ENCODE results near the gene ACSS2.

The ACSS2 gene

DNA sequence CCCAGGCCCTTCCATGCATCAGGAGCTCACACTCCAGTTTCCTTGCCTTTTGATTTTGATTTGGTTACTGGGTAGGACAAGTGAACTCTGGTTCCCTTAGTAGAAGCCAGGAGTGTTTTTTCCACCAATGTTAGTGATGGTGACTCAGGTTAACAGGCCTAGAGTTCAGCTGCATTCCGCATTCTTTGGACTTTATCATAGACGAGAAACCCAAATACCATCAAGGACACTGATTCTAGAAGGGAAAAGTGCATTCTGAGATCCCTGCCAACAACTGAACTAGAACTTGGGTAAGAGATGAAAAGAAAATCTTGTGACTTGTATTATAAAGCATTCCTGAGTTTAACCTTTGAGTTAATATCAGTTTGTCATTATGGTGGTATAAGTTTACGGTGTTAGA is 70.2 kb downstream of the ACSS2 start:
- no peak overlapping the region for H2AFZ ChIP-seq (ENCODE audit: low read depth, low read length)
- no peak for DNase-seq
- H4K8ac ChIP-seq (ENCODE audit: low read length), result no peak overlapping the region
- no peak overlapping the region for H4K91ac ChIP-seq (ENCODE audit: low read length)
- H3K9me3 ChIP-seq (ENCODE audit: control insufficient read depth, low read length), result no peaks in the 10 kb centered on the region
- H3K4ac ChIP-seq (ENCODE audit: low read depth in 1 of 2, low read length in 2 of 2), result no peak overlapping the region
- no peak overlapping the region for H3K18ac ChIP-seq (ENCODE audit: low read depth in 1 of 2, low read length in 2 of 2)
- H2AK5ac ChIP-seq (ENCODE audit: low read length, severe bottlenecking), result peak overlapping the region; percentile 83
- H3K4me2 ChIP-seq (ENCODE audit: low read length, poor library complexity, severe bottlenecking), result no peak overlapping the region
- no peak overlapping the region for H2BK120ac ChIP-seq (ENCODE audit: low read depth, low read length)
- peaks cover 19% of the 10 kb centered on the region for H3K4me1 ChIP-seq (ENCODE audit: control insufficient read depth, insufficient read depth, low read depth, low read length)
- peak overlapping the region; percentile 66 for H2BK5ac ChIP-seq (ENCODE audit: low read depth, low read length, poor library complexity, severe bottlenecking)
- no peak overlapping the region for H3K9ac ChIP-seq (ENCODE audit: low read length)
- peak overlapping the region; percentile 98 for H3K27ac ChIP-seq (ENCODE audit: low read length, poor library complexity, severe bottlenecking)
- no peak overlapping the region for H2BK12ac ChIP-seq (ENCODE audit: low read length in 2 of 2)
- H3K79me1 ChIP-seq (replicated peaks; ENCODE audit: low read length, poor library complexity, severe bottlenecking), result peaks cover 12% of the 10 kb centered on the region
- no peak overlapping the region for H3K4me3 ChIP-seq (ENCODE audit: insufficient read depth in 1 of 2, low read depth in 1 of 2, low read length in 2 of 2)
- peaks cover 20 to 82% of the 10 kb centered on the region in 2 experiments for H3K36me3 ChIP-seq (ENCODE audit: control insufficient read depth in 1 of 2, insufficient read depth in 2 of 2, low read depth in 1 of 2, low read length in 2 of 2)
- WGBS, result 100% methylated on average over 2 of the region's 3 CpGs
- H3K14ac ChIP-seq (ENCODE audit: low read length in 2 of 2), result no peak overlapping the region
- H3K27me3 ChIP-seq (ENCODE audit: control insufficient read depth in 1 of 2, insufficient read depth in 1 of 2, low read length in 2 of 2), result no peaks in the 10 kb centered on the region
- H3K23ac ChIP-seq (ENCODE audit: low read length in 2 of 2), result no peak overlapping the region
- H2BK15ac ChIP-seq (ENCODE audit: low read depth, poor library complexity, severe bottlenecking), result no peak overlapping the region

DNA sequence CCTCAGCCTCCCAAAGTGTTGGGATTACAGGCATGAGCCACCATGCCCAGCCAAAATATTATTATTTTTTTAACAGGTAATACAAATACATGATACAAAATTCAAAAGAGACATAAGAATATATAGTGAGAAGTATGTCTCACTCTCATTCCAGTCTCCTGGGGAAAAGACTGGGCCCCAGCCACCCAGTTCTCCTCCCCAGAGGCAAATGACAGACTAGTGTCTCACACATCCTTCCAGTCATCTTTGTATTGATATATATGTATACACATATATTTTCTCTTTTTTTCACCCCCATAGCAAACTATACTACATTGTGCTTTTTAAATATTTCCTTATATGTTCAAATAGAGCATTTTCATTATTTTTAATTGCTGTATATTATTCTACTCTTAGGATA is 70.9 kb downstream of the ACSS2 start:
- Histone ChIP-seq H3K4me2 (ENCODE audit: low read length, poor library complexity, severe bottlenecking) (no peak overlapping the region), H4K8ac (ENCODE audit: low read length) (no peak overlapping the region), H3K18ac (ENCODE audit: low read depth in 1 of 2, low read length in 2 of 2) (no peak overlapping the region), H2BK15ac (ENCODE audit: low read depth, poor library complexity, severe bottlenecking) (no peak overlapping the region), H3K4me1 (ENCODE audit: control insufficient read depth, insufficient read depth, low read depth, low read length) (peaks cover 19% of the 10 kb centered on the region), H3K14ac (ENCODE audit: low read length in 2 of 2) (no peak overlapping the region), H3K79me1 (replicated peaks; ENCODE audit: low read length, poor library complexity, severe bottlenecking) (peaks cover 12% of the 10 kb centered on the region), H3K36me3 (ENCODE audit: control insufficient read depth in 1 of 2, insufficient read depth in 2 of 2, low read depth in 1 of 2, low read length in 2 of 2) (peaks cover 14 to 77% of the 10 kb centered on the region in 2 experiments), H2AK5ac (ENCODE audit: low read length, severe bottlenecking) (peak overlapping the region; percentile 85), H2AFZ (ENCODE audit: low read depth, low read length) (no peak overlapping the region), H2BK120ac (ENCODE audit: low read depth, low read length) (no peak overlapping the region), H3K9ac (ENCODE audit: low read length) (peak overlapping the region; percentile 64), H2BK12ac (ENCODE audit: low read length in 2 of 2) (no peak overlapping the region), H3K4ac (ENCODE audit: low read depth in 1 of 2, low read length in 2 of 2) (no peak overlapping the region), H3K27ac (ENCODE audit: low read length, poor library complexity, severe bottlenecking) (peak overlapping the region; percentile 76), H4K91ac (ENCODE audit: low read length) (no peak overlapping the region), H3K23ac (ENCODE audit: low read length in 2 of 2) (no peak overlapping the region), H3K9me3 (ENCODE audit: control insufficient read depth, low read length) (no peaks in the 10 kb centered on the region), H3K27me3 (ENCODE audit: control insufficient read depth in 1 of 2, insufficient read depth in 1 of 2, low read length in 2 of 2) (no peaks in the 10 kb centered on the region), H2BK5ac (ENCODE audit: low read depth, low read length, poor library complexity, severe bottlenecking) (no peak overlapping the region), H3K4me3 (ENCODE audit: insufficient read depth in 1 of 2, low read depth in 1 of 2, low read length in 2 of 2) (no peak overlapping the region)
- no peak for DNase-seq

GRCh38 chr20:34948030-34948429 is 71.6 kb downstream of the ACSS2 start:
- Histone ChIP-seq H2AFZ (ENCODE audit: low read depth, low read length) (no peak overlapping the region), H3K27me3 (ENCODE audit: control insufficient read depth in 1 of 2, insufficient read depth in 1 of 2, low read length in 2 of 2) (no peaks in the 10 kb centered on the region), H3K4me2 (ENCODE audit: low read length, poor library complexity, severe bottlenecking) (no peak overlapping the region), H3K9ac (ENCODE audit: low read length) (peak overlapping the region; percentile 64), H2BK120ac (ENCODE audit: low read depth, low read length) (no peak overlapping the region), H3K14ac (ENCODE audit: low read length in 2 of 2) (no peak overlapping the region), H3K36me3 (ENCODE audit: control insufficient read depth in 1 of 2, insufficient read depth in 2 of 2, low read depth in 1 of 2, low read length in 2 of 2) (peaks cover 8 to 70% of the 10 kb centered on the region in 2 experiments), H2AK5ac (ENCODE audit: low read length, severe bottlenecking) (no peak overlapping the region), H4K91ac (ENCODE audit: low read length) (no peak overlapping the region), H3K79me1 (replicated peaks; ENCODE audit: low read length, poor library complexity, severe bottlenecking) (peaks cover 5% of the 10 kb centered on the region), H2BK15ac (ENCODE audit: low read depth, poor library complexity, severe bottlenecking) (no peak overlapping the region), H3K4me1 (ENCODE audit: control insufficient read depth, insufficient read depth, low read depth, low read length) (peaks cover 19% of the 10 kb centered on the region), H2BK12ac (ENCODE audit: low read length in 2 of 2) (no peak overlapping the region), H3K23ac (ENCODE audit: low read length in 2 of 2) (no peak overlapping the region), H3K18ac (ENCODE audit: low read depth in 1 of 2, low read length in 2 of 2) (no peak overlapping the region), H3K27ac (ENCODE audit: low read length, poor library complexity, severe bottlenecking) (peak overlapping the region; percentile 72), H3K9me3 (ENCODE audit: control insufficient read depth, low read length) (no peaks in the 10 kb centered on the region), H3K4ac (ENCODE audit: low read depth in 1 of 2, low read length in 2 of 2) (no peak overlapping the region), H4K8ac (ENCODE audit: low read length) (no peak overlapping the region), H3K4me3 (ENCODE audit: insufficient read depth in 1 of 2, low read depth in 1 of 2, low read length in 2 of 2) (no peak overlapping the region), H2BK5ac (ENCODE audit: low read depth, low read length, poor library complexity, severe bottlenecking) (no peak overlapping the region)
- peak; percentile 43 for DNase-seq

DNA sequence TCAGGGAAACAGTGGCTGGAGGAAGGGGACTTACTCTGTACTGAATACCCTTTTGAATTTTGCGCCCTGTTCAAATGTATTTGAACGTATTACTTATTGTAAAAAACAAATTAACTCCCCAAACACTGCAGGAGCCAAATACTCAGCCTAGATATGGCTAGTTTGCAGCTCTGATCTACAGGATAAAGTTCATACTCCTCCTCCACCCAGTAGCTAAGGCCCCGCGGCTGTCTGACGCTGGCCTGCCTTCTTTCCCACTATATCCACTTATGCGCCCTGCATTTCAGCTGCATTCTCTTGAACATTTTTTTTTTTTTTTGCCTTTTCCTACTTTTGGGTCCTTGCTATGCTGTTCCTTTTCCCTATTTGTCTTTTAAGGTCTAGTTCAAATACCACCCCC is 72.7 kb downstream of the ACSS2 start:
- H3K79me1 ChIP-seq (replicated peaks; ENCODE audit: low read length, poor library complexity, severe bottlenecking), result peaks cover 6% of the 10 kb centered on the region
- WGBS, result 98% methylated on average over 6 of the region's 6 CpGs
- H3K23ac ChIP-seq (ENCODE audit: low read length in 2 of 2), result no peak overlapping the region
- H3K4me1 ChIP-seq (ENCODE audit: control insufficient read depth, insufficient read depth, low read depth, low read length), result peaks cover 17% of the 10 kb centered on the region
- no peak overlapping the region for H4K8ac ChIP-seq (ENCODE audit: low read length)
- no peak overlapping the region for H3K4me3 ChIP-seq (ENCODE audit: insufficient read depth in 1 of 2, low read depth in 1 of 2, low read length in 2 of 2)
- no peak overlapping the region for H3K18ac ChIP-seq (ENCODE audit: low read depth in 1 of 2, low read length in 2 of 2)
- no peak overlapping the region for H3K4me2 ChIP-seq (ENCODE audit: low read length, poor library complexity, severe bottlenecking)
- peaks cover 4 to 62% of the 10 kb centered on the region in 2 experiments for H3K36me3 ChIP-seq (ENCODE audit: control insufficient read depth in 1 of 2, insufficient read depth in 2 of 2, low read depth in 1 of 2, low read length in 2 of 2)
- peak overlapping the region; percentile 1 for H3K9ac ChIP-seq (ENCODE audit: low read length)
- no peak overlapping the region for H2BK120ac ChIP-seq (ENCODE audit: low read depth, low read length)
- H2AFZ ChIP-seq (ENCODE audit: low read depth, low read length), result no peak overlapping the region
- peak overlapping the region; percentile 46 for H3K27ac ChIP-seq (ENCODE audit: low read length, poor library complexity, severe bottlenecking)
- H2BK15ac ChIP-seq (ENCODE audit: low read depth, poor library complexity, severe bottlenecking), result no peak overlapping the region
- no peak overlapping the region for H2BK12ac ChIP-seq (ENCODE audit: low read length in 2 of 2)
- no peak overlapping the region for H3K14ac ChIP-seq (ENCODE audit: low read length in 2 of 2)
- peak overlapping the region; percentile 47 for H2BK5ac ChIP-seq (ENCODE audit: low read depth, low read length, poor library complexity, severe bottlenecking)
- DNase-seq, result no peak
- H4K91ac ChIP-seq (ENCODE audit: low read length), result no peak overlapping the region
- no peaks in the 10 kb centered on the region for H3K9me3 ChIP-seq (ENCODE audit: control insufficient read depth, low read length)
- H3K4ac ChIP-seq (ENCODE audit: low read depth in 1 of 2, low read length in 2 of 2), result no peak overlapping the region
- H2AK5ac ChIP-seq (ENCODE audit: low read length, severe bottlenecking), result peak overlapping the region; percentile 97
- no peaks in the 10 kb centered on the region for H3K27me3 ChIP-seq (ENCODE audit: control insufficient read depth in 1 of 2, insufficient read depth in 1 of 2, low read length in 2 of 2)
